Measurements from ENCODE around the gene TAF7L. TPM values are rescaled to one million over a fixed set of nuclear protein-coding genes. Genes with fewer than 3 reads are reported as not detected.

The TAF7L gene
- total and polyA plus RNA-seq, 2 of the 13 experiments (the other 11 are each of a cell fraction or from before 2014, with no cell fraction given), result 0.05 TPM; not detected in 1

GRCh38 chrX:101231080-101231479 is 60.1 kb downstream of the TAF7L start:
- H3K36me3 ChIP-seq (replicated peaks in 1 of 2; ENCODE audit: control insufficient read depth in 1 of 2, insufficient read depth in 2 of 2, low read length in 2 of 2), result no peaks in the 10 kb centered on the region
- H2AFZ ChIP-seq (ENCODE audit: low read length), result no peak overlapping the region
- FAIRE-seq (no peak), DNase-seq (ENCODE audit: low spot score) (no peak), ATAC-seq (no peak)
- H3K4me1 ChIP-seq (ENCODE audit: insufficient read depth, low read length), result no peaks in the 10 kb centered on the region
- H4K20me1 ChIP-seq (ENCODE audit: insufficient read depth, low read length), result no peaks in the 10 kb centered on the region
- no TSS peak for BruUV-seq (replicated peaks)
- ChIA-PET CTCF (ENCODE audit: low intra/inter-chr PET ratio, low total read pairs) (no interaction called here), POLR2A (no interaction called here)
- WGBS (ENCODE audit: low lambda C conversion rate), result 0% methylated on average over 1 of the region's 1 CpG
- no peak overlapping the region for H3K27ac ChIP-seq (ENCODE audit: extremely low read length, insufficient read depth, low read length)
- H3K9ac ChIP-seq (ENCODE audit: insufficient read depth, low read depth, low read length), result no peak overlapping the region
- in situ Hi-C loops (cut with HindIII; ENCODE audit: extremely low pct_ligation_motif_present, low pct_unique_long_range_greater_than_20kb) (no loop called here), intact Hi-C loops (cut with micrococcal nuclease; ENCODE audit: unreplicated experiment) (no loop called here)
- H3K4me3 ChIP-seq (replicated peaks in 1 of 3; ENCODE audit: insufficient read depth in 1 of 3, low read depth in 2 of 3, low read length in 3 of 3), result no peak overlapping the region
- H3K27me3 ChIP-seq (ENCODE audit: control insufficient read depth in 1 of 2, insufficient read depth in 2 of 2, low read length in 2 of 2), result no peaks in the 10 kb centered on the region
- TF ChIP-seq ZNF280B (CRISPR knock-in tag; IDR thresholded peaks at IDR 0.05; ENCODE audit: borderline replicate concordance), result no peak
- no peak for TF ChIP-seq TCF7 (IDR thresholded peaks at IDR 0.05; ENCODE audit: low read depth)
- TF ChIP-seq ZNF296 (CRISPR knock-in tag; conservative IDR thresholded peaks at IDR 0.05), result no peak
- TF ChIP-seq MAFF (IDR thresholded peaks at IDR 0.05; ENCODE audit: low read depth, low read length), result peak; percentile 45
- no peak for TF ChIP-seq ZBTB14 (CRISPR knock-in tag; IDR thresholded peaks at IDR 0.05)
- TF ChIP-seq THRA (CRISPR knock-in tag; IDR thresholded peaks at IDR 0.05; ENCODE audit: borderline replicate concordance), result no peak
- TF ChIP-seq MAFK (conservative IDR thresholded peaks at IDR 0.05 in 1 of 2, IDR thresholded peaks at IDR 0.05 in 1 of 2; ENCODE audit: low read length in 2 of 2), result peak; percentile 19 to 52; a peak in 2 of 4 replicates
- H3K79me2 ChIP-seq (ENCODE audit: insufficient read depth, low read length), result no peaks in the 10 kb centered on the region
- no peak overlapping the region for H3K4me2 ChIP-seq (ENCODE audit: low read depth, low read length)
- no peaks in the 10 kb centered on the region for H3K9me3 ChIP-seq (ENCODE audit: low read length)

Measured in HepG2 (cell line).